IMR-90 (cell line): Measurements from ENCODE around the gene DUSP22.

Experiments
- CEBPB ChIP-seq: IDR thresholded peaks from 2 replicates; pipeline ENCODE4 v1.6.1; 2012; ENCODE audit warnings: low read depth, low read length, improper control_type of control experiment
- FOS ChIP-seq: fragments of 150-350 bp; IDR thresholded peaks from 2 replicates; pipeline ENCODE4 v1.6.1; 2016; ENCODE audit warnings: low read depth, low read length
- MAFK ChIP-seq: IDR thresholded peaks from 2 replicates; pipeline ENCODE4 v1.6.1; 2012; ENCODE audit warnings: low read depth, low read length, improper control_type of control experiment
- MAZ ChIP-seq: IDR thresholded peaks from 2 replicates; pipeline ENCODE4 v1.6.1; 2012; ENCODE audit warnings: low read depth, mild to moderate bottlenecking, low read length, improper control_type of control experiment, moderate library complexity, borderline replicate concordance
- MXI1 ChIP-seq: IDR thresholded peaks from 2 replicates; pipeline ENCODE4 v1.6.1; 2012; ENCODE audit warnings: low read depth, mild to moderate bottlenecking, low read length, moderate library complexity, borderline replicate concordance
- POLR2A ChIP-seq: IDR thresholded peaks from 2 replicates; pipeline ENCODE4 v1.6.1; 2012; ENCODE audit warnings: mild to moderate bottlenecking, low read depth, low read length
- RAD21 ChIP-seq: IDR thresholded peaks from 2 replicates; pipeline ENCODE4 v1.6.1; 2012; ENCODE audit warnings: low read length, improper control_type of control experiment
- RFX5 ChIP-seq: IDR thresholded peaks from 2 replicates; pipeline ENCODE4 v1.8.0; 2012; ENCODE audit warnings: low read depth, mild to moderate bottlenecking, low read length, moderate library complexity
- USF2 ChIP-seq: fragments of 150-350 bp; IDR thresholded peaks from 2 replicates; pipeline ENCODE4 v1.6.1; 2017; ENCODE audit warnings: mild to moderate bottlenecking, antibody characterized with exemption, low read length, low read depth
- TF ChIP-seq, protein P1 (sequence below): conservative IDR thresholded peaks from 2 replicates; pipeline ENCODE4 v1.5.1; 2012; ENCODE audit warnings: mild to moderate bottlenecking, low read depth, low read length, improper control_type of control experiment
- TF ChIP-seq, protein P2 (sequence below): fragments of 150-350 bp; IDR thresholded peaks from 2 replicates; pipeline ENCODE4 v1.6.1; 2016; ENCODE audit warnings: low read depth, mild to moderate bottlenecking, low read length, moderate library complexity, borderline replicate concordance

GRCh38 chr6:358432-358831 lies 66.1 kb downstream of the DUSP22 start:
- no peak for TF ChIP-seq RAD21
- TF ChIP-seq, protein P1, sequence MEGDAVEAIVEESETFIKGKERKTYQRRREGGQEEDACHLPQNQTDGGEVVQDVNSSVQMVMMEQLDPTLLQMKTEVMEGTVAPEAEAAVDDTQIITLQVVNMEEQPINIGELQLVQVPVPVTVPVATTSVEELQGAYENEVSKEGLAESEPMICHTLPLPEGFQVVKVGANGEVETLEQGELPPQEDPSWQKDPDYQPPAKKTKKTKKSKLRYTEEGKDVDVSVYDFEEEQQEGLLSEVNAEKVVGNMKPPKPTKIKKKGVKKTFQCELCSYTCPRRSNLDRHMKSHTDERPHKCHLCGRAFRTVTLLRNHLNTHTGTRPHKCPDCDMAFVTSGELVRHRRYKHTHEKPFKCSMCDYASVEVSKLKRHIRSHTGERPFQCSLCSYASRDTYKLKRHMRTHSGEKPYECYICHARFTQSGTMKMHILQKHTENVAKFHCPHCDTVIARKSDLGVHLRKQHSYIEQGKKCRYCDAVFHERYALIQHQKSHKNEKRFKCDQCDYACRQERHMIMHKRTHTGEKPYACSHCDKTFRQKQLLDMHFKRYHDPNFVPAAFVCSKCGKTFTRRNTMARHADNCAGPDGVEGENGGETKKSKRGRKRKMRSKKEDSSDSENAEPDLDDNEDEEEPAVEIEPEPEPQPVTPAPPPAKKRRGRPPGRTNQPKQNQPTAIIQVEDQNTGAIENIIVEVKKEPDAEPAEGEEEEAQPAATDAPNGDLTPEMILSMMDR, result no peak
- TF ChIP-seq MAZ, result no peak
- no peak for TF ChIP-seq FOS
- TF ChIP-seq POLR2A, result no peak
- TF ChIP-seq, protein P2, sequence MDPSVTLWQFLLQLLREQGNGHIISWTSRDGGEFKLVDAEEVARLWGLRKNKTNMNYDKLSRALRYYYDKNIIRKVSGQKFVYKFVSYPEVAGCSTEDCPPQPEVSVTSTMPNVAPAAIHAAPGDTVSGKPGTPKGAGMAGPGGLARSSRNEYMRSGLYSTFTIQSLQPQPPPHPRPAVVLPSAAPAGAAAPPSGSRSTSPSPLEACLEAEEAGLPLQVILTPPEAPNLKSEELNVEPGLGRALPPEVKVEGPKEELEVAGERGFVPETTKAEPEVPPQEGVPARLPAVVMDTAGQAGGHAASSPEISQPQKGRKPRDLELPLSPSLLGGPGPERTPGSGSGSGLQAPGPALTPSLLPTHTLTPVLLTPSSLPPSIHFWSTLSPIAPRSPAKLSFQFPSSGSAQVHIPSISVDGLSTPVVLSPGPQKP, result no peak
- TF ChIP-seq MXI1, result no peak
- TF ChIP-seq CEBPB, result no peak
- no peak for TF ChIP-seq MAFK
- TF ChIP-seq RFX5, result no peak
- TF ChIP-seq USF2, result no peak
